ENCODE data around the gene APC. TPM values are rescaled to one million over a fixed set of nuclear protein-coding genes. Genes with fewer than 3 reads are reported as not detected.
A peak's percentile ranks its signal among the peaks of the same experiment; 100 is the strongest.

The APC gene
- total RNA-seq, 1 experiment from 2014 or later: 47.6 TPM

GRCh38 chr5:112752335-112752734 lies 14.7 kb downstream of the APC start:
- BruUV-seq (replicated peaks): no TSS peak
- DNase-seq: no peak
- no peaks in the 10 kb centered on the region for H3K27me3 Mint-ChIP-seq (ENCODE audit: unreplicated experiment)
- intact Hi-C loops (cut with micrococcal nuclease; ENCODE audit: unreplicated experiment): no loop called here
- no peak for TF ChIP-seq CTCF (IDR thresholded peaks at IDR 0.05; ENCODE audit: unreplicated experiment)
- H3K4me3 Mint-ChIP-seq (ENCODE audit: low read depth, unreplicated experiment): no peak overlapping the region
- H3K27ac Mint-ChIP-seq (ENCODE audit: unreplicated experiment): no peak overlapping the region
- no peaks in the 10 kb centered on the region for H3K9me3 Mint-ChIP-seq (ENCODE audit: low read depth, unreplicated experiment)
- peaks cover 6% of the 10 kb centered on the region for H3K4me1 Mint-ChIP-seq (ENCODE audit: low read depth, unreplicated experiment)
- CTCF ChIA-PET: no interaction called here
- peaks cover 4% of the 10 kb centered on the region for H3K36me3 Mint-ChIP-seq (ENCODE audit: insufficient read depth, unreplicated experiment)

- Mint-ChIP-seq H3K27me3 (ENCODE audit: unreplicated experiment) (no peaks in the 10 kb centered on the region), H3K9me3 (ENCODE audit: low read depth, unreplicated experiment) (no peaks in the 10 kb centered on the region), H3K36me3 (ENCODE audit: insufficient read depth, unreplicated experiment) (no peaks in the 10 kb centered on the region), H3K4me1 (ENCODE audit: low read depth, unreplicated experiment) (no peaks in the 10 kb centered on the region), H3K27ac (ENCODE audit: unreplicated experiment) (no peak overlapping the region), H3K4me3 (ENCODE audit: low read depth, unreplicated experiment) (no peak overlapping the region)
- no peak for TF ChIP-seq CTCF (IDR thresholded peaks at IDR 0.05; ENCODE audit: unreplicated experiment)
- CTCF ChIA-PET: interaction anchor here (0.6 to 0.7 kb wide), 2 partner anchors 19 to 292 kb away, joined by 3 to 4 read pairs; no protein-coding TSS in a partner anchor
- no peak for DNase-seq
- TSS peak; percentile 18 for BruUV-seq (replicated peaks)
- intact Hi-C loops (cut with micrococcal nuclease; ENCODE audit: unreplicated experiment): loop anchor here (5.0 kb wide), 2 partner anchors 138 to 578 kb away; no protein-coding TSS in a partner anchor
Observed at GRCh38 chr5:112755703-112756102, 18.0 kb downstream of the APC start.

- intact Hi-C loops (cut with micrococcal nuclease; ENCODE audit: unreplicated experiment): loop anchor here (1.0 to 5.0 kb wide), 4 partner anchors 66 to 580 kb away; no protein-coding TSS in a partner anchor
- Mint-ChIP-seq H3K4me1 (ENCODE audit: low read depth, unreplicated experiment) (peaks cover 7% of the 10 kb centered on the region), H3K27me3 (ENCODE audit: unreplicated experiment) (no peaks in the 10 kb centered on the region), H3K36me3 (ENCODE audit: insufficient read depth, unreplicated experiment) (no peaks in the 10 kb centered on the region), H3K27ac (ENCODE audit: unreplicated experiment) (no peak overlapping the region), H3K4me3 (ENCODE audit: low read depth, unreplicated experiment) (no peak overlapping the region), H3K9me3 (ENCODE audit: low read depth, unreplicated experiment) (no peaks in the 10 kb centered on the region)
- TF ChIP-seq CTCF (IDR thresholded peaks at IDR 0.05; ENCODE audit: unreplicated experiment): peak; percentile 61
- CTCF ChIA-PET: interaction anchor here (0.7 to 1.9 kb wide), 8 partner anchors 9 to 253 kb away, joined by 3 to 15 read pairs (median 3); no protein-coding TSS in a partner anchor
- peak; percentile 11 for DNase-seq
- BruUV-seq (replicated peaks): no TSS peak
Observed at GRCh38 chr5:112757468-112758208, 20.0 kb downstream of the APC start.

- Mint-ChIP-seq H3K36me3 (ENCODE audit: insufficient read depth, unreplicated experiment) (no peaks in the 10 kb centered on the region), H3K9me3 (ENCODE audit: low read depth, unreplicated experiment) (no peaks in the 10 kb centered on the region), H3K4me1 (ENCODE audit: low read depth, unreplicated experiment) (peaks cover 7% of the 10 kb centered on the region), H3K4me3 (ENCODE audit: low read depth, unreplicated experiment) (no peak overlapping the region), H3K27me3 (ENCODE audit: unreplicated experiment) (no peaks in the 10 kb centered on the region), H3K27ac (ENCODE audit: unreplicated experiment) (no peak overlapping the region)
- no peak for TF ChIP-seq CTCF (IDR thresholded peaks at IDR 0.05; ENCODE audit: unreplicated experiment)
- CTCF ChIA-PET: no interaction called here
- no TSS peak for BruUV-seq (replicated peaks)
- DNase-seq: no peak
- intact Hi-C loops (cut with micrococcal nuclease; ENCODE audit: unreplicated experiment): loop anchor here (5.0 kb wide), 2 partner anchors 141 to 581 kb away; no protein-coding TSS in a partner anchor
Observed at GRCh38 chr5:112758676-112759075, 21.0 kb downstream of the APC start.
